Osteoblast (primary cell): ENCODE data around the gene CPNE1. TPM values are rescaled to one million over a fixed set of nuclear protein-coding genes. Genes with fewer than 3 reads are reported as not detected.

Source experiments
- DNase-seq: peaks from one replicate; pipeline ENCODE4 v3.0.0; 2011; ENCODE audit warnings: low spot score, mixed read lengths; ENCODE audit not compliant: insufficient read length; ENCODE audit errors: missing footprints
- H2AFZ ChIP-seq: 2 replicates; pipeline ENCODE4 v1.6.0; 2011; ENCODE audit warnings: mild to moderate bottlenecking, low read length
- H3K27ac ChIP-seq: 2 replicates; pipeline ENCODE4 v1.5.1; 2011; ENCODE audit warnings: mild to moderate bottlenecking, low read depth, low read length, moderate library complexity
- H3K27me3 ChIP-seq: 2 replicates; pipeline ENCODE4 v1.6.0; 2012; ENCODE audit warnings: mild to moderate bottlenecking, control low read depth, inconsistent platforms, low read length, moderate library complexity; ENCODE audit not compliant: insufficient read depth
- H3K36me3 ChIP-seq: 2 replicates; pipeline ENCODE4 v1.5.1; 2011; ENCODE audit warnings: mild to moderate bottlenecking, low read length, control low read depth, moderate library complexity; ENCODE audit not compliant: insufficient read depth
- H3K4me1 ChIP-seq: 2 replicates; pipeline ENCODE4 v1.5.1; 2011; ENCODE audit warnings: mild to moderate bottlenecking, low read length, control low read depth, moderate library complexity; ENCODE audit not compliant: insufficient read depth
- H3K4me2 ChIP-seq: 2 replicates; pipeline ENCODE4 v1.6.0; 2011; ENCODE audit warnings: mild to moderate bottlenecking, low read length; ENCODE audit not compliant: insufficient read depth
- H3K4me3 ChIP-seq: fragments of 200-600 bp; sonication (generic); 3 replicates; pipeline ENCODE4 v1.5.1; 2012; ENCODE audit warnings: mild to moderate bottlenecking, low read length, inconsistent platforms; ENCODE audit not compliant: insufficient read depth
- H3K79me2 ChIP-seq: 2 replicates; pipeline ENCODE4 v1.6.0; 2012; ENCODE audit warnings: mild to moderate bottlenecking, low read length, control low read depth, inconsistent platforms; ENCODE audit not compliant: insufficient read depth
- H3K9me3 ChIP-seq: 2 replicates; pipeline ENCODE4 v1.5.1; 2011; ENCODE audit warnings: low read depth, low read length, control low read depth
- H4K20me1 ChIP-seq: 2 replicates; pipeline ENCODE4 v1.6.0; 2012; ENCODE audit warnings: mild to moderate bottlenecking, low read length, control low read depth; ENCODE audit not compliant: insufficient read depth
- CTCF ChIP-seq: IDR thresholded peaks from 2 replicates; pipeline ENCODE4 v1.5.1; 2011; ENCODE audit warnings: mild to moderate bottlenecking, low read depth, low read length, moderate library complexity; ENCODE audit errors: extremely low read depth
- total RNA-seq: library from RNA; depleted of rRNA; stranded (reverse); fragments of >200 nt; gene quantifications from 2 replicates; pipeline ENCODE4 v1.2.3, GENCODE V29; 2012

The CPNE1 gene
- total RNA-seq, 1 donor = 165 TPM

- TF ChIP-seq CTCF = no peak
- no peak overlapping the region for H2AFZ ChIP-seq
- no peak for DNase-seq
- no peak overlapping the region for H3K4me3 ChIP-seq
- H4K20me1 ChIP-seq = no peaks in the 10 kb centered on the region
- no peaks in the 10 kb centered on the region for H3K9me3 ChIP-seq
- H3K27ac ChIP-seq = no peak overlapping the region
- H3K79me2 ChIP-seq = no peaks in the 10 kb centered on the region
- no peaks in the 10 kb centered on the region for H3K4me1 ChIP-seq
- no peaks in the 10 kb centered on the region for H3K36me3 ChIP-seq
- no peaks in the 10 kb centered on the region for H3K27me3 ChIP-seq
- H3K4me2 ChIP-seq = no peak overlapping the region
Observed at GRCh38 chr20:35586751-35587425, 77.8 kb downstream of the CPNE1 start.

- Histone ChIP-seq H3K36me3 (no peaks in the 10 kb centered on the region), H3K27ac (no peak overlapping the region), H3K4me1 (no peaks in the 10 kb centered on the region), H3K79me2 (no peaks in the 10 kb centered on the region), H3K4me3 (no peak overlapping the region), H3K27me3 (no peaks in the 10 kb centered on the region), H3K4me2 (no peak overlapping the region), H3K9me3 (no peaks in the 10 kb centered on the region), H2AFZ (no peak overlapping the region), H4K20me1 (no peaks in the 10 kb centered on the region)
- no peak for TF ChIP-seq CTCF
- DNase-seq = no peak
Observed at GRCh38 chr20:35583636-35584560, 80.8 kb downstream of the CPNE1 start.

GRCh38 chr20:35582741-35583404, 81.8 kb downstream of the CPNE1 start:
- Histone ChIP-seq H3K9me3 (no peaks in the 10 kb centered on the region), H3K4me3 (no peak overlapping the region), H3K4me1 (no peaks in the 10 kb centered on the region), H3K27ac (no peak overlapping the region), H3K79me2 (no peaks in the 10 kb centered on the region), H3K4me2 (no peak overlapping the region), H2AFZ (no peak overlapping the region), H3K36me3 (no peaks in the 10 kb centered on the region), H4K20me1 (no peaks in the 10 kb centered on the region), H3K27me3 (no peaks in the 10 kb centered on the region)
- TF ChIP-seq CTCF = no peak
- no peak for DNase-seq
